ENCODE data around the gene DGKG.
A peak's percentile ranks its signal among the peaks of the same experiment; 100 is the strongest.

The DGKG gene

GRCh38 chr3:186209810-186210752, 152.0 kb downstream of the DGKG start:
- DNase-seq (ENCODE audit: low read depth): peak; percentile 80

- no peak for DNase-seq (ENCODE audit: low read depth)
Observed at GRCh38 chr3:186208296-186208989, 153.6 kb downstream of the DGKG start.

GRCh38 chr3:186207515-186207914, 154.5 kb downstream of the DGKG start:
- DNase-seq (ENCODE audit: low read depth): no peak

- no peak for DNase-seq (ENCODE audit: low read depth)
Observed at GRCh38 chr3:186200726-186201125, 161.3 kb downstream of the DGKG start.

GRCh38 chr3:186198442-186198841, 163.6 kb downstream of the DGKG start:
- DNase-seq (ENCODE audit: low read depth): no peak

- DNase-seq (ENCODE audit: low read depth): no peak
Observed at GRCh38 chr3:186194451-186194811, 167.6 kb downstream of the DGKG start.

GRCh38 chr3:186193534-186194450, 168.2 kb downstream of the DGKG start:
- no peak for DNase-seq (ENCODE audit: low read depth)

GRCh38 chr3:186192823-186193222, 169.2 kb downstream of the DGKG start:
- no peak for DNase-seq (ENCODE audit: low read depth)

- DNase-seq (ENCODE audit: low read depth): peak; percentile 19
Observed at GRCh38 chr3:186189492-186189891, 172.5 kb downstream of the DGKG start.

GRCh38 chr3:186187401-186188275, 174.4 kb downstream of the DGKG start:
- no peak for DNase-seq (ENCODE audit: low read depth)

GRCh38 chr3:186185194-186185787, 176.7 kb downstream of the DGKG start:
- no peak for DNase-seq (ENCODE audit: low read depth)

GRCh38 chr3:186184021-186184420, 178.0 kb downstream of the DGKG start:
- no peak for DNase-seq (ENCODE audit: low read depth)

- no peak for DNase-seq (ENCODE audit: low read depth)
Observed at GRCh38 chr3:186182850-186183249, 179.2 kb downstream of the DGKG start.

- no peak for DNase-seq (ENCODE audit: low read depth)
Observed at GRCh38 chr3:186181901-186182300, 180.1 kb downstream of the DGKG start.

- peak; percentile 9 for DNase-seq (ENCODE audit: low read depth)
Observed at GRCh38 chr3:186180891-186181481, 181.0 kb downstream of the DGKG start.

GRCh38 chr3:186180151-186180550, 181.9 kb downstream of the DGKG start:
- no peak for DNase-seq (ENCODE audit: low read depth)

GRCh38 chr3:186178412-186178811, 183.6 kb downstream of the DGKG start:
- no peak for DNase-seq (ENCODE audit: low read depth)

GRCh38 chr3:186176373-186176990, 185.6 kb downstream of the DGKG start:
- DNase-seq (ENCODE audit: low read depth): no peak

GRCh38 chr3:186173224-186173815, 188.7 kb downstream of the DGKG start:
- no peak for DNase-seq (ENCODE audit: low read depth)

GRCh38 chr3:186172353-186172752, 189.7 kb downstream of the DGKG start:
- no peak for DNase-seq (ENCODE audit: low read depth)
